Stimulated activated CD8-positive, alpha-beta memory T cell treated with anti-CD3 and anti-CD28 coated beads, Interleukin-12 subunit alpha, Interleukin-12 subunit beta, amount 100 ng/mL, for 1 hour (primary cell): ENCODE data around the gene RUFY2.
"Not testable (repeated sequence)": the region's sequence is repeated elsewhere in the genome, so short reads cannot be mapped to it uniquely, and the experiment has no call there.

Experiments
- DNase-seq: peaks from one replicate; pipeline ENCODE4 v3.0.0-alpha.2; 2020; ENCODE audit warnings: low read depth

RUFY2 gene

GRCh38 chr10:68327889-68328786, 78.9 kb downstream of the RUFY2 start:
- DNase-seq: no peak

- DNase-seq: not testable (repeated sequence)
Observed at GRCh38 chr10:68324396-68324795, 82.7 kb downstream of the RUFY2 start.

- DNase-seq: no peak
Observed at GRCh38 chr10:68318331-68319059, 88.6 kb downstream of the RUFY2 start.

- DNase-seq: no peak
Observed at GRCh38 chr10:68315582-68315981, 91.5 kb downstream of the RUFY2 start.

GRCh38 chr10:68314930-68315329, 92.1 kb downstream of the RUFY2 start:
- DNase-seq: not testable (repeated sequence)

GRCh38 chr10:68310531-68310930, 96.5 kb downstream of the RUFY2 start:
- no peak for DNase-seq

GRCh38 chr10:68305854-68306253, 101.2 kb downstream of the RUFY2 start:
- DNase-seq: no peak

GRCh38 chr10:68303849-68304412, 103.1 kb downstream of the RUFY2 start:
- DNase-seq: no peak

- no peak for DNase-seq
Observed at GRCh38 chr10:68302871-68303270, 104.2 kb downstream of the RUFY2 start.

GRCh38 chr10:68302503-68302823, 104.6 kb downstream of the RUFY2 start:
- DNase-seq: no peak

GRCh38 chr10:68301790-68302502, 105.1 kb downstream of the RUFY2 start:
- DNase-seq: no peak

GRCh38 chr10:68301301-68301700, 105.8 kb downstream of the RUFY2 start:
- DNase-seq: no peak

- no peak for DNase-seq
Observed at GRCh38 chr10:68296843-68297663, 110.0 kb downstream of the RUFY2 start.
